ENCODE data around the gene DIP2C.

DNA sequence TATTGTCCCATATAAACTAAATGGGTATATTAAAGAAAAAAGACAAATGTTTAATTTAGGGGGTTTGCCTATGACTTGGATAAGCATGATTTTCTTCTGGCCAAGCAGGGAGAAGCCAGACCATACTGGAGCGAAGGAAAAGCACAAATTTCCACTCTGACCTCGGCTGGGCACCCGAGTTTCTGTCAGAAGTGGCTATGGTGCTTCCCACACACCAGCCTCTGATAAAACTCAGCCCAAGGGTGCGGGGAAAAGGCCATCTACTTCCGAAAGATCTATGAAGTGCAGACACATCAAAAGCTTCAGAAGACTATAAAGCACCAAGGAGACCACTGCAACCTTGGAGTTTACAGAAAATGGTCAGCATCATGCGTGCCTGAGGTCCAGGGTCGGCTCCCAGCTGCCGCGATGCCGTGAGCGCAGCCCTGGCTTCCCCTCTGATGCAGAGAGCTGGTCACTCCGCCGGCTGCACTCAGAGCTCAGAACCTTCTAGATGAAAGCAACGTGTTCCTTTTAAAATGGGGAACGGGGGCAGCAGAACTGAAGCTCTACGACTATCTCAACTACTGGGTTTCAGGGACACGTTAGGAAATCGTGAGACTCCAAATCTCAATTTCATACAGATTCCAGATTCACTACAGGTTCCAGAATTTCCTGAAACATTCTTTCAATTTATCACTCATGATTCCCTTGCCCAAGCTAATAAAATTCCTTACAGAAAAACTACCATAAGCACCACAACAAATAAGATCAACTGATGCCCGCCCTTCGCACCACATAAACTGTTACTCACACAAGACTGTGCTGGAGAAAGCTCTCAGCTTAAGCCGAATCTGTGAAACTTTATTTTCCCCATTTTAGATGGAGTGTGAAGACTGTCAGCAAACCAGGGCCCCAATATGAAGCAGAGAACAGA, 84.5 kb downstream of the DIP2C start:
- no peak for TF ChIP-seq POLR2AphosphoS5 (IDR thresholded peaks at IDR 0.05; ENCODE audit: insufficient read depth in 1 of 2, low read depth in 1 of 2)
- TF ChIP-seq, protein P1, sequence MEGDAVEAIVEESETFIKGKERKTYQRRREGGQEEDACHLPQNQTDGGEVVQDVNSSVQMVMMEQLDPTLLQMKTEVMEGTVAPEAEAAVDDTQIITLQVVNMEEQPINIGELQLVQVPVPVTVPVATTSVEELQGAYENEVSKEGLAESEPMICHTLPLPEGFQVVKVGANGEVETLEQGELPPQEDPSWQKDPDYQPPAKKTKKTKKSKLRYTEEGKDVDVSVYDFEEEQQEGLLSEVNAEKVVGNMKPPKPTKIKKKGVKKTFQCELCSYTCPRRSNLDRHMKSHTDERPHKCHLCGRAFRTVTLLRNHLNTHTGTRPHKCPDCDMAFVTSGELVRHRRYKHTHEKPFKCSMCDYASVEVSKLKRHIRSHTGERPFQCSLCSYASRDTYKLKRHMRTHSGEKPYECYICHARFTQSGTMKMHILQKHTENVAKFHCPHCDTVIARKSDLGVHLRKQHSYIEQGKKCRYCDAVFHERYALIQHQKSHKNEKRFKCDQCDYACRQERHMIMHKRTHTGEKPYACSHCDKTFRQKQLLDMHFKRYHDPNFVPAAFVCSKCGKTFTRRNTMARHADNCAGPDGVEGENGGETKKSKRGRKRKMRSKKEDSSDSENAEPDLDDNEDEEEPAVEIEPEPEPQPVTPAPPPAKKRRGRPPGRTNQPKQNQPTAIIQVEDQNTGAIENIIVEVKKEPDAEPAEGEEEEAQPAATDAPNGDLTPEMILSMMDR (IDR thresholded peaks at IDR 0.05) = no peak
- no peak for TF ChIP-seq POLR2A (IDR thresholded peaks at IDR 0.05)
